SU-DHL-6 (cell line): ENCODE results near the gene SNTG2.

ENCODE experiments used
- H2AFZ ChIP-seq: fragments of 200-600 bp; sonication (generic); 2 replicates; pipeline ENCODE4 v1.6.1; 2014; ENCODE audit warnings: low read depth, mild to moderate bottlenecking, moderate library complexity, mixed read lengths, antibody characterized with exemption, low read length; ENCODE audit not compliant: severe bottlenecking
- H3F3A ChIP-seq: fragments of 200-600 bp; shearing (Covaris generic); 2 replicates; pipeline ENCODE4 v1.6.0; 2016; ENCODE audit warnings: antibody characterized with exemption, mild to moderate bottlenecking; ENCODE audit not compliant: insufficient read depth
- H3K27ac ChIP-seq: fragments of 200-600 bp; sonication (generic); 2 replicates; pipeline ENCODE4 v1.5.1; 2016; ENCODE audit warnings: low read depth, mild to moderate bottlenecking, low read length, moderate library complexity, mixed read lengths
- H3K27me3 ChIP-seq: fragments of 200-600 bp; sonication (generic), shearing (Covaris generic); 2 replicates; pipeline ENCODE4 v1.6.0; 2014; ENCODE audit warnings: mild to moderate bottlenecking, low read length
- H3K36me3 ChIP-seq: fragments of 200-600 bp; sonication (generic); 2 replicates; pipeline ENCODE4 v1.6.1; 2014; ENCODE audit warnings: mild to moderate bottlenecking, low read length, mixed read lengths
- H3K4me2 ChIP-seq: fragments of 300-600, 200-600 bp; shearing (Covaris generic), sonication (generic); 2 replicates; pipeline ENCODE4 v1.6.0; 2014; ENCODE audit warnings: low read length, low read depth, mild to moderate bottlenecking; ENCODE audit not compliant: poor library complexity, severe bottlenecking
- H3K4me3 ChIP-seq: fragments of 200-600 bp; sonication (generic); 2 replicates; pipeline ENCODE4 v1.5.1; 2014; ENCODE audit warnings: antibody characterized with exemption, low read length, mild to moderate bottlenecking, mixed read lengths; ENCODE audit not compliant: insufficient read depth, poor library complexity, severe bottlenecking
- H3K79me2 ChIP-seq: fragments of 200-600 bp; sonication (generic); 2 replicates; pipeline ENCODE4 v1.6.1; 2014; ENCODE audit warnings: mild to moderate bottlenecking, low read length, moderate library complexity; ENCODE audit not compliant: insufficient read depth
- H3K9ac ChIP-seq: fragments of 200-600 bp; sonication (generic); 2 replicates; pipeline ENCODE4 v1.7.0; 2014; ENCODE audit warnings: mild to moderate bottlenecking, low read length
- H3K9me2 ChIP-seq: fragments of 200-600 bp; sonication (generic); replicated peaks from 2 replicates; pipeline ENCODE4 v1.6.1; 2014; ENCODE audit warnings: low read length; ENCODE audit not compliant: insufficient read depth
- H3K9me3 ChIP-seq: fragments of 200-600 bp; sonication (generic); 2 replicates; pipeline ENCODE4 v1.6.1; 2014; ENCODE audit warnings: low read length, mixed read lengths; ENCODE audit not compliant: insufficient read depth
- H4K20me1 ChIP-seq: fragments of 200-600 bp; sonication (generic); 2 replicates; pipeline ENCODE4 v1.6.1; 2014; ENCODE audit warnings: low read depth, mild to moderate bottlenecking, antibody characterized with exemption, low read length, moderate library complexity, mixed read lengths
- EZH2phosphoT487 ChIP-seq: fragments of 200-600 bp; sonication (generic), shearing (Covaris generic); conservative IDR thresholded peaks from 2 replicates; pipeline ENCODE4 v1.6.1; 2018; ENCODE audit warnings: mild to moderate bottlenecking, antibody characterized with exemption, low read length, moderate library complexity, mixed read lengths
- TF ChIP-seq, protein P1 (sequence below): fragments of 200-600 bp; sonication (generic); IDR thresholded peaks from one replicate; pipeline ENCODE4 v1.5.1; 2017; ENCODE audit warnings: antibody characterized with exemption, mild to moderate bottlenecking, low read length, moderate library complexity; ENCODE audit not compliant: insufficient read depth, poor library complexity, severe bottlenecking

Gene SNTG2

GRCh38 chr2:1353124-1353523 lies 402.5 kb downstream of the SNTG2 start:
- Histone ChIP-seq H3K79me2 (no peaks in the 10 kb centered on the region), H3K36me3 (no peaks in the 10 kb centered on the region), H4K20me1 (no peaks in the 10 kb centered on the region), H2AFZ (no peak overlapping the region), H3K9ac (no peak overlapping the region), H3K27ac (no peak overlapping the region), H3K9me2 (no peaks in the 10 kb centered on the region), H3K4me2 (no peak overlapping the region), H3K4me3 (no peak overlapping the region), H3K27me3 (no peaks in the 10 kb centered on the region), H3F3A (no peaks in the 10 kb centered on the region), H3K9me3 (0 out of 2 replicates have a peak, but pooled peaks cover 4% of the 10 kb centered on the region)
- TF ChIP-seq EZH2phosphoT487: no peak
- TF ChIP-seq, protein P1, sequence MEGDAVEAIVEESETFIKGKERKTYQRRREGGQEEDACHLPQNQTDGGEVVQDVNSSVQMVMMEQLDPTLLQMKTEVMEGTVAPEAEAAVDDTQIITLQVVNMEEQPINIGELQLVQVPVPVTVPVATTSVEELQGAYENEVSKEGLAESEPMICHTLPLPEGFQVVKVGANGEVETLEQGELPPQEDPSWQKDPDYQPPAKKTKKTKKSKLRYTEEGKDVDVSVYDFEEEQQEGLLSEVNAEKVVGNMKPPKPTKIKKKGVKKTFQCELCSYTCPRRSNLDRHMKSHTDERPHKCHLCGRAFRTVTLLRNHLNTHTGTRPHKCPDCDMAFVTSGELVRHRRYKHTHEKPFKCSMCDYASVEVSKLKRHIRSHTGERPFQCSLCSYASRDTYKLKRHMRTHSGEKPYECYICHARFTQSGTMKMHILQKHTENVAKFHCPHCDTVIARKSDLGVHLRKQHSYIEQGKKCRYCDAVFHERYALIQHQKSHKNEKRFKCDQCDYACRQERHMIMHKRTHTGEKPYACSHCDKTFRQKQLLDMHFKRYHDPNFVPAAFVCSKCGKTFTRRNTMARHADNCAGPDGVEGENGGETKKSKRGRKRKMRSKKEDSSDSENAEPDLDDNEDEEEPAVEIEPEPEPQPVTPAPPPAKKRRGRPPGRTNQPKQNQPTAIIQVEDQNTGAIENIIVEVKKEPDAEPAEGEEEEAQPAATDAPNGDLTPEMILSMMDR: no peak

DNA sequence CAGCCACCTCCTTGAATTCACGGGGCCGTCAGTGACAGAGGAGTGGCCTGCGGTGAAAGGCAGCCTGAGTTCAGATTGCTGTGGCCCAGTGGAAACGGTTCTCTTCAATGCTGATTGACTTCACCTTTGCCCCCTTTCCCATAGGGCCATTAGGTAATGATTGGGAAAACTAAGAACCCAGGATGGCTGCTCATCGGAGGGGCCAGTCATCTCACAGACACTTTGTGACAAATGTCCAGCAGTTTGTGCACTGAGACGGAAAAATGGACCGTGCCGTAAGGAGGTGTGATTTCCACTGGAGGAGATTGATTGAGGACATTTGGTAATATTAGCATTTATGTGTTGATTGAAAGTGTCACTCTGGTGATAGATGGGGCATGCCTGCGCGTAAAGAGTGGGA lies 402.9 kb downstream of the SNTG2 start:
- Histone ChIP-seq H3K27me3 (no peaks in the 10 kb centered on the region), H3K4me3 (no peak overlapping the region), H3K27ac (no peak overlapping the region), H3K9ac (no peak overlapping the region), H3F3A (no peaks in the 10 kb centered on the region), H3K9me3 (no peaks in the 10 kb centered on the region), H3K36me3 (no peaks in the 10 kb centered on the region), H4K20me1 (no peaks in the 10 kb centered on the region), H2AFZ (no peak overlapping the region), H3K4me2 (no peak overlapping the region), H3K9me2 (no peaks in the 10 kb centered on the region), H3K79me2 (no peaks in the 10 kb centered on the region)
- TF ChIP-seq, protein P1: no peak
- TF ChIP-seq EZH2phosphoT487: no peak

DNA sequence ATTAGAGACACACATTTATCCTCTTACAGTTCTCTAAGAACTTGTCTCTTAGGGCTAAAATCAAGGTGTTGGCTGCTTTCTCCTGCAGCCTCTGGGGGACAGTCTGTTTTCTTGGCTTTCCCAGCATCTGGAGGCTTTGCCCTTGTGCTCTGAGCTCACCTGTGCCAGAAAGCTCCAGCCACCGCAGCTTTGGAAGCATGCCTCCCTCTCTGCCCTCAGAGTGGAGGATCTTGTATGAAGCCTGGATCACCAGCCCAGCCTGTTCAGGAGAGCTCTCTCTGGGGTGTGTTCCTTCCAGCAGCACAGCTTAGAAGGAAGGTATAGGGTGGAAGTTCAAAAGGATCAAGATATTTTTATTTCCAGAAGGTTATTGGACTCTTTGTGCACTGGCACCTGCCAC lies 409.5 kb downstream of the SNTG2 start:
- Histone ChIP-seq H3K27me3 (no peaks in the 10 kb centered on the region), H3K4me3 (no peak overlapping the region), H3K27ac (no peak overlapping the region), H3K9me2 (no peaks in the 10 kb centered on the region), H3K4me2 (no peak overlapping the region), H3K9ac (no peak overlapping the region), H3F3A (no peaks in the 10 kb centered on the region), H3K36me3 (no peaks in the 10 kb centered on the region), H3K79me2 (no peaks in the 10 kb centered on the region), H2AFZ (no peak overlapping the region), H4K20me1 (no peaks in the 10 kb centered on the region), H3K9me3 (no peaks in the 10 kb centered on the region)
- TF ChIP-seq EZH2phosphoT487: no peak
- TF ChIP-seq, protein P1: no peak
